ENCODE results near the gene DMGDH. TPM values are rescaled to one million over a fixed set of nuclear protein-coding genes. Genes with fewer than 3 reads are reported as not detected.

DMGDH gene
- total and polyA plus RNA-seq, 10 of the 15 experiments (the other 5 are each of a cell fraction or from before 2014, with no cell fraction given): 0.22 to 1.5 (median 0.44) TPM; not detected in 3

DNA sequence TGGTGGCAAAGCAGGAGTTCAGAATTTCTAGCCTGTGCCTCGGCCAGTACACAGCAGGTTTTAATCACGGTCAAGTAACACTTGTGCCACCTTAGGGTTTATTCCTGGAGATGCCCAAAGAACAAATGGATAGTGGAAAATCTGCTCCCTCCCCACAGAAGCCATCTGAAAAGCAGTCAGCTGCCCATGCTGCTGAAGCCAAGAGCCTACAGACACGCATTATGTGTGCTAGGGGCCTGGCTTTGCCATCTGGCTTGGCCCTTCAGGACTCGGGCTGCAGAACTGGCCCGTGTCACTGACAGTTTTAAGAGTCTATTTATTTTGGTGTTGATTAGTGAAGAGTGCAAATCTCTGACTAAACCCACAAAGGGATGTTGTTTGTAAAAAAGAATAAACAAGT is 95.5 kb downstream of the DMGDH start (continued):
- TF ChIP-seq SRF (IDR thresholded peaks at IDR 0.05; ENCODE audit: low read depth in 2 of 2, low read length in 2 of 2) (no peak), NR2C1 (IDR thresholded peaks at IDR 0.05) (no peak), ATF2 (IDR thresholded peaks at IDR 0.05; ENCODE audit: low read length) (no peak), FOXM1 (IDR thresholded peaks at IDR 0.05; ENCODE audit: low read depth, low read length) (no peak), RUNX3 (IDR thresholded peaks at IDR 0.05; ENCODE audit: low read length) (no peak), MTA3 (IDR thresholded peaks at IDR 0.05; ENCODE audit: borderline replicate concordance, low read length) (no peak), EGR1 (IDR thresholded peaks at IDR 0.05; ENCODE audit: borderline replicate concordance in 1 of 2, low read depth in 2 of 2, low read length in 2 of 2) (no peak), HDAC2 (IDR thresholded peaks at IDR 0.05) (no peak), ZBED1 (IDR thresholded peaks at IDR 0.05; ENCODE audit: borderline replicate concordance) (no peak)
- TF ChIP-seq, protein P1, sequence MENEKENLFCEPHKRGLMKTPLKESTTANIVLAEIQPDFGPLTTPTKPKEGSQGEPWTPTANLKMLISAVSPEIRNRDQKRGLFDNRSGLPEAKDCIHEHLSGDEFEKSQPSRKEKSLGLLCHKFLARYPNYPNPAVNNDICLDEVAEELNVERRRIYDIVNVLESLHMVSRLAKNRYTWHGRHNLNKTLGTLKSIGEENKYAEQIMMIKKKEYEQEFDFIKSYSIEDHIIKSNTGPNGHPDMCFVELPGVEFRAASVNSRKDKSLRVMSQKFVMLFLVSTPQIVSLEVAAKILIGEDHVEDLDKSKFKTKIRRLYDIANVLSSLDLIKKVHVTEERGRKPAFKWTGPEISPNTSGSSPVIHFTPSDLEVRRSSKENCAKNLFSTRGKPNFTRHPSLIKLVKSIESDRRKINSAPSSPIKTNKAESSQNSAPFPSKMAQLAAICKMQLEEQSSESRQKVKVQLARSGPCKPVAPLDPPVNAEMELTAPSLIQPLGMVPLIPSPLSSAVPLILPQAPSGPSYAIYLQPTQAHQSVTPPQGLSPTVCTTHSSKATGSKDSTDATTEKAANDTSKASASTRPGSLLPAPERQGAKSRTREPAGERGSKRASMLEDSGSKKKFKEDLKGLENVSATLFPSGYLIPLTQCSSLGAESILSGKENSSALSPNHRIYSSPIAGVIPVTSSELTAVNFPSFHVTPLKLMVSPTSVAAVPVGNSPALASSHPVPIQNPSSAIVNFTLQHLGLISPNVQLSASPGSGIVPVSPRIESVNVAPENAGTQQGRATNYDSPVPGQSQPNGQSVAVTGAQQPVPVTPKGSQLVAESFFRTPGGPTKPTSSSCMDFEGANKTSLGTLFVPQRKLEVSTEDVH (IDR thresholded peaks at IDR 0.05; ENCODE audit: low read depth, partially characterized antibody): no peak
- TF ChIP-seq, protein P2, sequence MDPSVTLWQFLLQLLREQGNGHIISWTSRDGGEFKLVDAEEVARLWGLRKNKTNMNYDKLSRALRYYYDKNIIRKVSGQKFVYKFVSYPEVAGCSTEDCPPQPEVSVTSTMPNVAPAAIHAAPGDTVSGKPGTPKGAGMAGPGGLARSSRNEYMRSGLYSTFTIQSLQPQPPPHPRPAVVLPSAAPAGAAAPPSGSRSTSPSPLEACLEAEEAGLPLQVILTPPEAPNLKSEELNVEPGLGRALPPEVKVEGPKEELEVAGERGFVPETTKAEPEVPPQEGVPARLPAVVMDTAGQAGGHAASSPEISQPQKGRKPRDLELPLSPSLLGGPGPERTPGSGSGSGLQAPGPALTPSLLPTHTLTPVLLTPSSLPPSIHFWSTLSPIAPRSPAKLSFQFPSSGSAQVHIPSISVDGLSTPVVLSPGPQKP (IDR thresholded peaks at IDR 0.05; ENCODE audit: low read depth, low read length): no peak

Data from GM12878 (cell line).